SU-DHL-6 (cell line): Measurements from ENCODE around the gene CYP8B1.

Experiments
- CTCF ChIP-seq: fragments of 200-600 bp; sonication (generic); IDR thresholded peaks from one replicate; pipeline ENCODE4 v1.5.1; 2017; ENCODE audit warnings: antibody characterized with exemption, mild to moderate bottlenecking, low read length, moderate library complexity; ENCODE audit not compliant: insufficient read depth, poor library complexity, severe bottlenecking
- EZH2phosphoT487 ChIP-seq: fragments of 200-600 bp; sonication (generic), shearing (Covaris generic); conservative IDR thresholded peaks from 2 replicates; pipeline ENCODE4 v1.6.1; 2018; ENCODE audit warnings: mild to moderate bottlenecking, antibody characterized with exemption, low read length, moderate library complexity, mixed read lengths

- TF ChIP-seq CTCF (no peak), EZH2phosphoT487 (no peak)
These were observed 52.3 kb downstream of the CYP8B1 start for GRCh38 chr3:42823351-42823750.
